HG03066 (cell line): ENCODE data around the gene CARD11.

Source experiments
- ATAC-seq: cut with Tn5 transposase; IDR thresholded peaks from one replicate; pipeline ENCODE4 v1.9.1; 2021; ENCODE audit warnings: low read depth; ENCODE audit not compliant: unreplicated experiment

Gene CARD11

DNA sequence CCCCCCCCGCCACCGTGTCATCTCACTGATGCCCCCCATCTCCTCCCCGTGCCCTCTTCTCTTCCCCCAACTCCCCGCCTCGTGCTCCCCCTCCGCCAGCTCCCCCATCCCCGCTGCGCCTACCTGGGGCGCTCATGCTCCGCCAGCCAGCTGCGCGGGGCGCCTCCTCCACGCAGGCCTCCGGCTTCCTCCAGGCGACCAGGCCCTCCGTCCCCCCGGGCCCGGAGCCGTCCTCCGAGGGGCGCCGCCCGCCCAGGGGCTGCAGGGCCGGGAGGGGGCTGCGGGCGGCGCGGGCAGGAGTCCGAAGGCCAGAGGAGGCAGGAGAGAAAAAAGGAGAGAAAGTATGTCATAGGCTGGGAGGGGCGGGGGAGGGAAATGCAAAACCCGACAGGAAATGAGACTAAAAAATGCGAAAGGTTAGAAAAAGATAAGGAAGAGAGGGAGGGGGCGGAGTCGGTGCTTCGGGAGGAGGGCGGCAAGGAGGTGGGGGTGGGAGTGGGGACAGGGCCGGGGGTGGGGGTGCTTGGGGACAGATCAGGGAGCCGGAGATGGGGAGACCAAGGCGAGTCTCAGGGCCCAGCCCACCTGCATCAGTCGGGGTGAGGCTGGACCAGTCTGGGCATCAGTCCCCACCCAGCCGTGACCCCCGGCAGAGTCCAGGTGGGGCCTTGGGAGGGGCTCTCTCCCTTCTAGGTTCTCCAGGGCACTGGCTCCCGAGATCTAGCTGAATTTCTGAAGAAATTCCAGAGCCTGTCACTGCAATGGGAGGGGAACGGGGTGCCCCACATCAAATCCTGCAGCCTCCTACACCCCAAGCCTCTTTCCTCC lies at the start of gene CARD11:
TSS of gene CARD11 (minus strand) at position 324 of the 828 bp plus-strand sequence. CDS start 85,361 bp downstream, outside the sequence.
- ATAC-seq: peak; percentile 34

DNA sequence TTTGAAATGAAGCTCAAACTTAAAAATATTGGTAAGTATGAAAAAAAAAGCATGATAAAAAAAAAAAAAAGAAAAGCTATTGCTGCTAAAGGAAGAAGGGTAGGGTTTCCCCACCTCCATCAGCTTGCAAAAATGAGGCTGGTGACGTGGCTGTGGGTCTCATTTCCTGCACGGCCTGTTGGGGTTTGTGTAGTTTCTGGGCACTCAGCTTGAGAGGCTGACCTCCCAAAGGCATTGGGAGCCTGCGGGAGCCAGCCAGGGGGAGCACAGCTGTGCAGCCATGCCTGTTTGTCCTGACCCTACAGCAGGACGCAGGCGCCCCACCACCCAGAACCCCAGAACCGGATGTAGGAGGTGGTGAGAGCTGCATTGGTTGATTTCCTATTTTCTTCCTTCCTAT lies 48.8 kb upstream of the CARD11 start:
- ATAC-seq: peak; percentile 67

- no peak for ATAC-seq
Observed at GRCh38 chr7:3091631-3092030, 48.0 kb upstream of the CARD11 start.

- ATAC-seq: no peak
Observed at GRCh38 chr7:3089493-3089892, 45.8 kb upstream of the CARD11 start.

DNA sequence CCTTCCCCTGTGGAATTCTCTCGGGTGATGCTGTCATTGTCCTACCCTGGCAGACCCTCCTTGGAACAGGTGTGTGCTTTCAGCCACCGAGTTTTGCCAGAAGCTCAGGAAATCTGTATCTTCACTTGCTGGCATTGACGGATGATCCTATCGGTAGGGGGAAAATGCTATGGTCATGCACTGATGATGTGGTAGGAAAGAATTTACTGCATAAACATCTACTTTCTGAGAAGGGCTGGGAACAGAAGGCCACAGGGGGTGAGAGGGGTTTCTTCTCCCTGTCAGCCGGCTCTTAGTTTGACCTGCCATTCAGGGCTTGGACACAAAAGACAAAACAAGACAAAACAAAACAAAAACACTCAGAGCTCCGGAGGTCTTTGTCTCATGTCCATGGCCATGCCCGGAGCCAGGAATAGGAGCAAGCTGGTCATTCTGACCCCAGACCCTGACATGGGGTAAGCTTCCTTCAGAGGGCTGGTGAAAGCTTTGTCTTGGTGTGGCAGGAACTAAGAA lies 43.6 kb upstream of the CARD11 start:
- ATAC-seq: no peak

GRCh38 chr7:3083350-3083749 lies 39.7 kb upstream of the CARD11 start:
- ATAC-seq: no peak

DNA sequence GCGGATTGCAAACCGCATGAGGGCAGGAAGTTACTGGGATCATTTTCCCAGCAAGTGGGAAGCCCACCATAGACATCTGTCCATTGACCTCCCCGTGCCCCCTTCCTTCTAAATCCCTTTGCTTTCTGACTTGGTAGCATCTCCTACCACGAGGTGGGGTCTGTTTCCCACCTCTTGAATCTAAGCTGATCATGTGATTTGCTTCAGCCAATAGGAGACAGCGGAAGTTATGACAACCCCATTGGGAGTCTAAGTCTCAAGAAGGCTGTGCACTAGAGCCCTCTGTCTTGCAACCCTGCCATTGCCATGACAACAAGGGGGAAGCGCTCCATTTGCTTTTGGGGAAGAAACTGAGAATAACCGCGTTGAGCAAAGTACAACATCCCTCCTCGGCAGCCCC lies 39.2 kb upstream of the CARD11 start:
- ATAC-seq: no peak

DNA sequence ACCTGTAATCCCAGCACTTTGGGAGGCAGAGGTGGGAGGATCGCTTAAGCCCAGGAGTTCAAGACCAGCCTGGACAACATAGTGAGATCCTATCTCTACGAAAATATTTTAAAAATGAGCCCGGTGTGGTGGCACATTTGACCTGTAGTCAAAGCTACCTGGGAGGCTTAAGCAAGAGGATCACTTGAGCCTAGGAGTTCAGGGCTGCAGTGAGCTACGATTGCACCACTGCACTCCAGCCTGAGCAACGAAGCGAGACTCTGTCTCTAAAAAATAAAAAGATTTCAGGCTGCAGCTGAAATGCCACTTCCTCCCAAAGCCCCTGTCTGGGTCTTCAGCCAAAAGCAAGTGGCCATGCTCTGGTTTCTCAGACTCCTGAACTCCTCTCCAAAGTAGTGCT lies 38.7 kb upstream of the CARD11 start:
- ATAC-seq: no peak

- no peak for ATAC-seq
Observed at GRCh38 chr7:3080106-3080505, 36.4 kb upstream of the CARD11 start.

DNA sequence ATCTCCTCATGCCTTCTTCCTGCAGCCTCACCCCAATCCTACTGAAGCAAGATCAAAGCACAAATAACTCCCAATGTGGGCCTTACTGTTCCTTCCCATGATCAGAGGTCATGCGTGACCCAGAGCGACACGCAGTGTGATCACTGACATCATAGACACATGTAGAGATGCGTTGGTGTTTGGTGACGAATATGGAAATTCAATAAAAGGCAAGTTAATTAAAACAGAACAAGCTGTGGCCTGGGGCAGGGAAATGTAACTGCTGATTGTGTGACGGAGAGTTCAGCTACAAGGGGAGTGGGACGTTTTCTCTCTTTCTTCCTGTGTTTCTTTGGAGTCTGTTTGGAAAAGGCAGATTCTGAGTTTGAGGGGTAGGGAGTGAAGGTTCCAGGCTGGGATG lies 34.8 kb upstream of the CARD11 start:
- ATAC-seq: no peak

DNA sequence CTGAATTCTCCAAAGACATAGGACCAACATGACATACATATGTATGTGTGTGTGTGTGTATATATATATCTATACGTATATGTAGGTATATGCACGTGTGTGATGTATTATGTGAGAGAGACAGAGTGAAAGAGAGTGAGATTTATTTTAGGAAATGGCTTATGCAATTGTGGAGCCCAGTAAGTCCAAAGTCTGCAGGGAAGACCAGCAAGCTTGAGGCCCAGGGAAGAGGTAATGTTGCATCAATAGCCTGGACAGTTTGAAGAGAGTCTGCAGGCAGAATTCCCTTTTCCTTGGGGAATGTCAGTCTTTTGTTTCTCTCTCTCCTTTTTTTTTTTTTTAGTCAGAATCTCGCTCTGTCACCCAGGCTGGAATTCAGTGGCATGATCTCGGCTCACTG lies 33.0 kb upstream of the CARD11 start:
- ATAC-seq: no peak

DNA sequence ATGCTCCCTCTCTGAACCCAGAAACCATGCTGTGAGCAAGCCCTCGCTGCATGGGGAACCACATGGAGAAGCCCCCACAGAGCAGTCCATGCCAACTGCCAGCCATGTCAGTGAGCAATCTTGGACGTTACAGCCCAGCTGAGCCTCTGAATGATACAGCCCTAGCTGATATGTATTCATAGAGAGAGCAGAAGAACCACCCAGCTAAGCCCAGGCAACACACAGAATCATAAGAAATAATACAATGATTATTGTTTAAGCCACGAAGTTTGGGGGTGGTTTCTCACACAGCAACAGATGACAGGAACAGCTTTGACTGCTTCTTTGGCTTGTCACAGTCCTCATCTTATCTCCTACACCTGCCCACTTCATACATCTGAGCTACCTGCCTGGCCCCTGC lies 32.5 kb upstream of the CARD11 start:
- no peak for ATAC-seq

- ATAC-seq: no peak
Observed at GRCh38 chr7:3075441-3075840, 31.8 kb upstream of the CARD11 start.

DNA sequence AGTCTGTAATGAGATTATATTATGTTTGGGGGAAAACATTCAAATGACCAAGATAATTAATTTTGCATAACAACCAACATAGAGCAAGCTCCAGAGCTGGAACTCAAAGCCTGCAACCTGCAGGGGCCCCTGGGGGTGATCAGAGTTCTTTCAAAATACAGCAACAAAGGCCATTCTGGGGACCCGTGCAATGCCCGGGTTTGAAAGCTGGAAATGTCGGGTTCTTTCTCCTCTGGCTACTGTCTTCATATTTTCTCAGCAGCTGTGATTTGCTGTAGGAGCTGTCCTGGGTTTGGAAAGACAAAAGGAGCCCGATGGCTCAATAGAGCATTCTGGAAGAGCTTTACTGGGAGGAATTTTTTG lies 30.8 kb upstream of the CARD11 start:
- no peak for ATAC-seq

DNA sequence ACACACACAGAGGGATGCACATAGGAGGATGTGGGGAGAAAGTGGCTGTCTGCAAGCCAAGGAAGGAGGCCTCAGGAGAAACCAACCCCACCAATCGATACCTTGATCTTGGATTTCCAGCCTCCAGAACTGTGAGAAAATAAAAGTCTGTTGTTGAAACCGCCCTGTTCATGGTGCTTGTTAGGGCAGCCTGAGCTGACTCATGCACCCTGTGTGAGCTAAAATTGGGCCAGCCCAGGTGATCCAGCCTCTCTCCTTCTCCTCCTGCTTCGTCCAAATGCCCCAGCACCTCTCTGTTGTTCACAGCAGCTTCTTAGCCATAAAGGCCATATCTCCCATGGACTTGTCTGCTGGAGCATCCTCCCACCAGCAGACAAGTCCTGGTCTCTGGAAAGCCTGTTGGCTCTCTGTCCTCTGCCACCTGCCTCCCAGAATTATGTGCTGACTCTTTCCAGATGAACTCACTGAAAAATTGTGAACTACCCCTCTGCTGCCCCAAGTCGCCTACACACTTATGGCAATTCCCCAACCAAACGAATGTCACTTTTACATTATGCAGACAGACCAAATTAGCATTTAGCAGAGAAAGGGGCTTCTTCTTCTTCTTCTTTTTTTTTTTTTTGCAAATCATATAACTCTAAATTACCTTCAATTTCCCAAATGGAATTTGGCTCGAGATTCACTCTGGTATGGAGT lies 30.2 kb upstream of the CARD11 start:
- no peak for ATAC-seq

DNA sequence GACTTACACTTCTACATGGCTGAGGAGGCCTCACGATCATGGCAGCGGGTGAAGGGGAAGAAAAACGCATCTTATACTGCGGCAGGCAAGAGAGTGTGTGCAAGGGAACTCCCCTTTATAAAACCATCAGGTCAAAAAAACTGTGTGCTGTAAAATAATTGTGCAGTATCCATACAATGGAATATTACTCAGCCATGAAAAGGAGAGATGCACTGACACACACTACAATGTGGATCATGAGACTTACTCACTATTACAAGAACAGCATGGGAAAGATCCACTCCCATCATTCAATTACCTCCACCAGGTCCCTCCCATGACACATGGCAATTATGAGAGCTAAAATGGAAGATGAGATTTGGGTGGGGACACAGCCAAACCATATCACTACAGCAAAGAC lies 27.2 kb upstream of the CARD11 start:
- no peak for ATAC-seq

DNA sequence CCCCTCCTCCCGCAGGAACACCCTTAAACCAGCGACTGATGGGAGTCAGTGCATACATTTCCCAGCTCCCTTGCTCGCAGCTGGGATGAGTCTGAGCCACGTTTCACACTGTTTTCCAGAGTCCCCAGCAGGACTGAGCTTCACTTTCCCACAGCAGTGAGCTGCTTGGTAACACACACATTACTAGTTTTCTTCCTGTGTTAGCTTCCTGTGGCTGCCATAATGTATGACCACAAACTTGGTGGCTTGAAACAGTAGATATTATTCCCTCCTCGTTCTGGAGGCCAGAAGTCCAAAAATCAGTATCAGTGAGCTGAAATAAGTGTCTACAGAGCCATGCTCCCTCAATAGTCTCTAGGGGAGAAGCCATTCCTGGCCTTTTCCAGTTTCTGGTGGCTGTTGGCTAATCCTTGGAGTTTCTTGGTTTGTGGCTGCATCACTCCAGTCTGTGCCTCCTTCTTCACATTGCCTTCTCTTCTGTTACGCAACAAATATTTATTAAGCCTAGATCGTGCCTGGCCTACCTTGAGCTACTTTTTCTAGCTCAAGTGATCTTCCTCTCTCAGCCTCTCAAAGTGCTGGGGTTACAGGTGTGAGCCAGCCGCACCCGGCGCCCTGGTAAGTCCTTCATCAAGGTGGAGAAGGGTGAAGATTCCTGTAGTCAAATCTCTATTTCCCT lies 26.2 kb upstream of the CARD11 start:
- no peak for ATAC-seq

- ATAC-seq: no peak
Observed at GRCh38 chr7:3068530-3068929, 24.9 kb upstream of the CARD11 start.

GRCh38 chr7:3067606-3068380 lies 24.1 kb upstream of the CARD11 start:
- no peak for ATAC-seq

DNA sequence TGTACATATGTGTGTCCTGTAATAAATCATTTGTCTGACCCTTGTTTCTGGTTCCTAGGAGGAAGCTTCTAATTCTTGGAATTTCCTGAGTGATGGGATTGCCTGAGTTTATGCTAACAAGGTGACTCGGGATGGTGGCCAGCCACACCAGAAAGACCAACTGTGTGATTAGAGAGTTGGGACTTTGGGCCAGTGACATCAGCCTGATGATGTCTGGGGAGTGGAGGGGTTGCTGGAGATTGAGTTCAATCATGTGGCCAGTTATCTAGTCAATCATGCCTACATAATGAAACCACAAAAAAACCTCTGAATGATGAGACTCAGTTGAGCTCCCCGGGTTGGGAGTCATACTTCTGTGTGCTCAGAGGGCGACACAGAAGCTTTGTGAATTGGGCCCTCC lies 23.5 kb upstream of the CARD11 start:
- no peak for ATAC-seq

DNA sequence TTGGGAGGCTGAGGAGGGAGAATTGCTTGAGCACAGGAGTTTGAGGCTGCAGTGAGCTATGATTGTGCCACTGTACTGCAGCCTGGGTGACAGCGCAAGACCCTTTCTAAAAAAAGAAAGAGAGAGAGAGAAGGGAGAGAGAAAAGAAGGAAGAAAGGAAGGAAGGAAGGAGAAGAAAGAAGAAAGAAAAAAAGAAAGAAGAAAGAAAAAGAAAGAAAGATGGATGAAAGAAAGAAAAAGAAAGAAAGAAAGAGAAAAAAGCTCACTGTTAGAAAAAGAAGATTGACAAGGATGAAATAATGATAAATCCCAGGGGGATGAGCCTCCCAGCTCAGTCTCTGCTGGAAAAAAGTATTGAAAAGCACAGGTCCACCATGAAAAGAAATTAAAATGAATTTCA lies 22.8 kb upstream of the CARD11 start:
- no peak for ATAC-seq
